HG03342 (cell line): ENCODE data around the gene BCDIN3D.

Source experiments
- ATAC-seq: cut with Tn5 transposase; IDR thresholded peaks from one replicate; pipeline ENCODE4 v1.9.1; 2021; ENCODE audit warnings: mild to moderate bottlenecking, moderate library complexity; ENCODE audit not compliant: unreplicated experiment

Gene BCDIN3D

DNA sequence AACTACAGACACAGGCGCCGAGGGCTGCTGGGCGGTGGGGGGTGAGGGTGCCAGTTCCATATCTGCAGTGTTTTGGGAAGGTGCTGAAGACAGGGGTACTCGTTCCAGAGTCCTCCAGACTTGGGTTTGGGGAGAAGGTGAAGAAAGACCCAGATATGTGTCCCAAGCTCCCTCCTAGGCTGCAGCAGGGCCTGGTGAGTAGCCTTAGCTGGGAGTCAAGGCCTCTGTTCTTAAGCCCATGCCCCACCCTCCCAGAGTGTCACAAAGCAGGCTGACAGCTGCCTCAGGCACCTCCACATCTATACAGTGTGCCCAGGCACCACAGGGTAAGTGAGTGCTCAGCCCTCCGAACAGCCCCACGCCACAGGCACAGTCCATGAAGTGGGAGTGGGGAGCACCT, 19.0 kb downstream of the BCDIN3D start:
- ATAC-seq = no peak

DNA sequence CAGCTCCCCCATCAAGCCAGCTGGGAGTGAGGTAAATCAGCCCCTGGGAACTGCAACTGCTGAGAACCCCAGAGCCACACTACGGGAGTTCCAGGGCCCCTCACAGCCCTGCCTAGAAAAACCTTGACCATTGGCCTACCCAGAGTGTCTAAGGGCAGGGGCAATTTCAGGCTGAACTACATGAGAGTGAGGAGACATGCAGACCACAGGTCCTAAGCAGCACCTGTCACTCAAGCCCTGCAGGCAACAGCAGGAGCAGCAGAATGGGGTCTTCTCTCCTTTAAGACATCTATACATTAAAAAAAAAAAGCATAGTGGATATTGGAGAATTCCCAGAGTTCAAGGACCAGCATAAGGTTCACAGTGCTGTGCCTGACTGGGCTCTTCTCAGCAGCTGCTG, 19.6 kb downstream of the BCDIN3D start:
- ATAC-seq = no peak

DNA sequence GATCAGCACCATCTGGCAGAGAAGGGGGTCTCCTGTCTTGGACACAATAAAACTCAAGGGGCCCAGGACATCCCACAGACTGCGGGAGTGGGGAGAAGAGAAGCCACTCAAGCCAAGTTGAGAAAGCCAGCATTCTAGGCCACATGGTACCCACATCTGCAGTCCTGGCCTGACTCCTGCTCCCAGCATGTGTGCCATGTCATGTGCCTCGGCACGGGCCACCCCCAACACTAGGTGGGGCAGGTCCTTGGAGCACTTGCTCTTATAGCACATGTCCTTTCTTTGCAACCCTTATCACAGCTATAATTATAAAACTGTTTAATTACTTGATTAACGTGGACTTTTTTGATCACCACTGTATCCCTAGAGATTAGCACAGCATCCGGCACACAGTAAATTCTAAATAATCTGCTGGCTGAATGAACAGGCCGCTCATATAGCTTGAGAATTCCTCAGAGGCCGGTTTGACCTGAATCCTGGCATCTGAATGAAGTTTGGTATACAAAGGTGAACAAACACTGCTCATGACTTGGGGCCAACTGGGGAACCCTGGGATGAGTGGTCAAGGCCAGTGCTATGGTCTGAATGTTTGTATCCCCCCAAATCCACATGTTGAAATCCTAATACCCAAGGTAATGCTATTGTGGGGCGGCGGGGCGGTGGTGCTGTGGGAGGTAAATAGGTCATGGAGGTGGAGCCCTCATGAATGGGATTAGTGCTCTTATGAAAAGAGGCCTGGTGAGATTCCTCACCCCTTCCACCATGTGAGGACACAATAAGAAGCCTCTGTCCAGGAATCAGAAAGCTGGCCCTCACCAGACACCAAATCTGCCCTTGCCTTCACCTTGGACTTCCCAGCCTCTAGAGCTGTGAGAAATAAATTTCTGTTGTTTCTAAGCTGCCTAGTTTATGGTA, 21.3 kb downstream of the BCDIN3D start:
- ATAC-seq = no peak

DNA sequence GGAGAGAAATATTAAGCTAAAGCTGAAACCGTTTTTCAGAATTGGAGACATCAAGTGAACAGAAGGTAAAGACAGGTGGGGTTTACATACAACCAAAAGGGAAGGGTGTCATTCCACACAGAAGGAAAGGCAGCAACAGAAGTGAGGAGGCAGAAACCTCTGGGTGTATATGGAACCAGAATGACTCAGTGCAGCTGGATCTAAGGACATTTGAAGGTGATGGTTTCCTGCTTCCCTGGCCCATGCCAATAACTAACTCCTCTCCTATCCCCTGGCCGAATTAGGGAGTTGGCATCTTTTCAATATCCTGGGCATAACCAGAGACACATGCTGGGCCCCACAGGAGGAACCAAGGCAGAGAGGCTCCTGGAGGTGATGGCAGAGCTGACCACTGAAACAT, 23.1 kb downstream of the BCDIN3D start:
- ATAC-seq = no peak

DNA sequence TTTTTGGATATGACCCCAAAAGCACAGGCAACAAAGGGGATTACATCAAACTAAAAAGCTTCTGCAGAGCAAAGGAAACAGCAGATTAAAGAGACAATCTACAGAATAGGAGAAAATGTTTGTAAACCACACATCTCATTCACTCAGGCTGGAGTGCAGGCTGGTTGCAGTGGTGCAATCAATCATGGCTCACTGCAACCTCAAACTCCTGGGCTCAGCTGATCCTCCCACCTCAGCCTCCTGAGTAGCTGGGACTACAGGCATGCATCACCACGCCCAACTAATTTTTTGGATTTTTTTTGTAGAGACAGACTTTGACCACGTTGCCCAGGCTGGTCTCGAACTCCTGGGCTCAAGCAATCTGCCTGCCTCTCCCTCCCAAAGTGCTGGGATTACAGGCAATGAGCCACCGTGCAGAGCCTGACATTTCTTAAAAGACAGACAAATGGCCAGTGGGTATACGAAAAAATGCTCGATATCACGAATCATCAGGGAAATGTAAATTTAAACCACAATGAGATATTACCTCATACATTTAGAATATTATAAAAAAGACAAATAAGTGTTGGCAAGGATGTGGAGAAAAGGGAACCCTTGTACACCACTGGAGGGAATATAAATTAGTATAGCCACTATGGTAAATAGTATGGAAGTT, 24.5 kb downstream of the BCDIN3D start:
- ATAC-seq = no peak

DNA sequence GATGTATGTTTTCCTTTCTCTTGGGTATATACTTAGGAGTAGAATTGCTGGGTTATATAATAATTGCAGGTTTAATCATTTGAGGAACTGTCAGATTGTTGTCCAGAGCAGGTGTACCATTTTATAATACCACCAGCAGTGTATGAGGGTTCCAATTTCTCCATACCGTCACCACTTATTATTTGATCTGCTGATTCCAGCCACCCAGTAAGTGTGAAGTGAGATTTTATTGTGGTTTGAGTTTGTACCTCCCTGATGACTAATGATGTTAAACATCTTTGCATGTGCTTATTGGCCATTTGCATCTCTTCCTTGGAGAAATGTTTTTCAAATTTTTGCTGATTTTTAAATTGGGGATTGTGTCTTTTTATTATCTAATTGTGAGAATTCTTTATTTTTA, 29.8 kb downstream of the BCDIN3D start:
- no peak for ATAC-seq

DNA sequence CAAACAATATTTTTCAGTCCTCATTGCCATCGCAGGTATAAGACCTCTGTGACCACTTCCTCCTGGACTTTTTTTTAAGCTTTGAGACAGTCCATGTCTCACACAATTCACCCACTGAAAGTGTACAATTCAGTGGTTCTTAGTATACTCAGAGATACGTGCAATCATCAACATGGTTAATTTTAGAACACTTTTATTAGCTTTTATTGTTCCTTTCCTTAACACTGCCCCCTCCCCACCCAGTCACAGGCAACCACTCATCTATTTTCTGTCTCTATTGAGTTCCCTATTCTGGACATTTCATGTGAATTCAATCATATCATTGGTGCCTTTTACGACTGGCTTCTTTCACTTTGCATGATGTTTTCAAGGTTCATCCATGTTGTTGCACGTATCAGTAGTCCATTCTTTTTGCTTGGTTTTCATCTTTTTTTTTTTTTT, 30.9 kb downstream of the BCDIN3D start:
- ATAC-seq = no peak

DNA sequence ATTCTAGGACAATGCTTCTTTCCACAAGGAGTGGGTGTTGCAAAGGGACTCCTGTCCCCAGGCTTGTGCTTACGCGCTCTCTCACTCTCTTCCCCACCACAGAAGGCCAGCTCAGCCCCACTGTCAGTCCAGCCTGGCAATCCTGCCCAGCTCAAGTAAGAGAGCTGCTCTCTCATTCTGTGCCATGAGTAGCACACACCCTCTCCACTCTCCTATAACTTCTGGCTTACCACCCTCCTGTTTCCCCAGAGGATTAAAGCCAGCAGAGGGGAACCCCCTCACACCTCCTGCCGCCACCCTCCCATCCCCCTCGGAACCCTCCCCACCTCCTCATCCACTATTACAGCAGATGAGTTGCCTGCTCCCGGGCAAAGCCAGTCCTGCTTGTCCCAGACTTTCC, 31.8 kb downstream of the BCDIN3D start:
- ATAC-seq = no peak

DNA sequence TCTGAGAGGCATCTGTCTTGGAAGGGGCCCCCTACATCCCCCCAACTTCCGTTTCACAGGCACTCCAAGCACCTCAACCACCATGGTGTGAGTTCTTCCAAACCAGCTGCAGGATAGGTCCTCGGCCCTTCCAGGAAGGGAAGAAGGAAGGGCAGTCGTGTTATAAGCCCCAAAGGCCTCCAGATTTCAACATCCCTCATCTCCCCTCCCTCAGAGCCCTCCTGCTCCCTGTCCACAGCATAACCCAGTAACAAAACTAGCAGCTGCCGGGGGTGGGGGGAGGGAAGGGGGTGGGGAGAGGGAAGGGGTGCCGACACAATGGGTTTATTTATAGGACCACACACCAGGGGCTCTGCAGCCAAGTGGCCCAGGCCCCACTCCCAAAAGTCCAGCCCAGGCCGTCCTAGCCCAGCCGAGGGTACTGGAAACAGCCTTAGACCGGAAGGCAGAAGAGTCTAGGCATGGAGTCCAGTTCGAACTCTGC, 33.0 kb downstream of the BCDIN3D start:
- no peak for ATAC-seq

DNA sequence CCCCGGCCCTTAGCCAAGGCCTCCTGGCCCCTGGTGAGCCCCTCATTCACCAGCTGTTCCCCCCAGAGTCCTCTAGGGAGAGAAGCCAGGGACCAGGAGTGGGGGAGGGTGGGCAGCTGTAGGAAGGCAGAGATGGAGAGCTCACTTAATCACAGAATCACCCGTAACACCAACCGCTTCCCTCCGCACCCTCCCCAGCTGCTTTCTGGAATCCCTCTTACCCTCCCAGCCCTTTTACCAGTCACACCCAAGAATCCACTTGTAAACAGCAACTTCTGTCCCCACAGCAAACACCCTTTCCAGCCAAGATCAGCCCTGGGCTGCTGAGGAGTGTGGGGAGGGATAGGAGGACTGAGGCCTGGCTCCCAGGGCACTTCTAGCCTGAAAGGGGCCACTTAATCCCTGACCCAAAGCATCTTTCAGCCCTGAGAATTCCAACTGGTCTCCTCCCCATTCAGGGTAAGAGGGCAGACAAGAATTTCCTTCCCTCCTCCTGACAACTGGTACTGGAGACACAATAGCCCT, 33.5 kb downstream of the BCDIN3D start:
- ATAC-seq = no peak

DNA sequence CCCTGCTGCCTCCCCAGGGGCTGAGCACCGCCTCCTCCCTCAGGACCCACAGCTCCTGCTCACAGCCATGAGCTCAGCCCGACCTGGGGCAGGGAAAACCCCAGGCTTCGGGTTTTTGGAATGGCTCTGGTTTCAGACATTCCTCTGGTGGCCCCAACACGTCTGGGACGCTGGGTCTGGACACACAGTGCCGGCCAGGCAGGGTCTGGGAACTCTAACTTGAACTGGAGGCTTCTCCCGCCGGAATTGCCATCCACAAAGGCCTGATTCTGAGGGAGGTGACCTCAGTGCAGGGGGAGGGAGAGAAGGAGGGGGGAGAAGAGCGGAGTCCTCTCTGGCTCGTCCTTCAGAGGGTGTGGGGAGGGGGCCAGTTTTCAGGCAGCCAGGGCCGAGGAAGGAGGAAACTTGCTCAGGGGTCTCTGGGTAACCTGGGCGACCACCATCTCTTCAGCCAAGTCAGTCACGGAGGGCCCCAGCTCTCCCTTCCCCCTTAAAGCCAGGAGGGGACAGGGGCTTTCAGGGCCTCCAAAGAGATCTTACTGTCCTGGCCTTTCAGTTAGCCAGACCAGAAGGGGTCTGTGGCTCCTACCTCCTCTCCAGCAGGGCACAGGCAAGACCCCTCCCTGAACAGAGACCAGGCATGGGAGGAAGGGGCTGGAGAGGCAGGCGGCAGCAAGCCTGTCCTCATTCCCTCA, 34.1 kb downstream of the BCDIN3D start:
- ATAC-seq = no peak

DNA sequence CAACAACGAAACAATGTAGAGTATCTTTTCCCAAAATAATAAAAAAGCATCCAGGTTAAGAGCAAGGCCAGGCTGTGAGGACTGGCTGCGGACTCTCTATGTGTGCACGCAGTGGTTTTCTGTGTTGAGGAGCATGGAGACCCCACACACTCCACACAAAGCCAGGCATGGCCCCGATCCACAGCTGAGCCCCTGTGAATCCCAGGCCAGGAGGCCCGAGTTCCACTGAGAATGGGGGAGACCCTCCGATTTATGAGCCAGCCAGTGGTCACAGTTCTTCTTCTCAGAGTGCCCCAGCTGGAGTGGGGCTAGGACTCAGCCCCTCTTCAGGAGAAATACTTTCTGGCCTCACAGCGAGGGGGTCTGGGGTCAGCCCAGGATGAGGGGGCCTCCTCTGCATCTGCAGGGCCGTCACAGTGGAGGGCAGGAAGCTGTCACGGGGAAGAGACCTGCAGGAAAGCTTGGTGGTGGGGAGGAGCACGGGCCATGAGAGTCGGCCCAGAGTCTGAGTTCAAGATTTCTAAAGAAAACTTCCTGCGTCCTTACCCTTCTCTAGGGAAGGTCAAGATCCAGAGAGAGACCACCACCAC, 34.8 kb downstream of the BCDIN3D start:
- no peak for ATAC-seq

DNA sequence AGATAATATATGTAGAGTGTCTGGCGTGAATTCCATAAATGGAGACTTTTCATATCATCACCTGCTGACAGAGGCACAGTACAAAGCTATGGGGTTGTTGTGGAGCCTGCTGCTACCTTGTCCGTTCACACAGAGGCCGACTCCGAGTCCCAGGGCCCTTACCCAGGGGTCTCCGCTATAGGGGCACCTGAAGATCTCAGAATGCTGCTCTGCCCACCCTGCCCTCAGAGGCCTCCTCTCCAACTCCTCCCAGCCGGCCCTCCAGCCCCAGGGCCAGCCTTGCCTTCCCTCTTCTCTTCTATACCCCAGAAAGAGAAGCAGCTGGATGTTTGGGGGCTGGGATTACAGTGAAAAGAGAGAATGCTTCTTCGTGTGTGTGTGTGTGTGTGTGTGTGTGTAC, 36.0 kb downstream of the BCDIN3D start:
- no peak for ATAC-seq

DNA sequence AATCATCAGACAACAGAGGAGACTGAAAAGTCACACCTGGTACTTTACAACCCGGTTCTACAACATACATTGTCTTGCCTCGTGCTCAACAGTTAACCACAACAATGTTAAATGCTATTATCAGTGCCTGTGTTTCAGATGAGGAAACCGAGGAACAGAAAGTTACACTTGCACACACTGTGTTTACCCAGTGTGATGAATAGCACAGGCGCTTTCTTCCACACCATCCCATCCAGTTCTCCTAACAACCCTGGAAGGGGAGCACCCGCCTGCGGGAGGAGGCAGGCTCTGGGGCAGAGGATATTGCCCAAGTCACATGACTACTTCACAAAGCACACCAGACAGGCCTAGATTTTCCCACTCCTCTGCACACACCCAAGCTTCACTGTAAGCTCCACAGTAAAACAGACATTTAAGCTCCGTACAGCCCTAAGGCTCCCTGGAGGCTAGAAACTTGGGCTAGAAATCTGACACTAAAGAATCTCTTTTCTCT, 36.5 kb downstream of the BCDIN3D start:
- no peak for ATAC-seq

DNA sequence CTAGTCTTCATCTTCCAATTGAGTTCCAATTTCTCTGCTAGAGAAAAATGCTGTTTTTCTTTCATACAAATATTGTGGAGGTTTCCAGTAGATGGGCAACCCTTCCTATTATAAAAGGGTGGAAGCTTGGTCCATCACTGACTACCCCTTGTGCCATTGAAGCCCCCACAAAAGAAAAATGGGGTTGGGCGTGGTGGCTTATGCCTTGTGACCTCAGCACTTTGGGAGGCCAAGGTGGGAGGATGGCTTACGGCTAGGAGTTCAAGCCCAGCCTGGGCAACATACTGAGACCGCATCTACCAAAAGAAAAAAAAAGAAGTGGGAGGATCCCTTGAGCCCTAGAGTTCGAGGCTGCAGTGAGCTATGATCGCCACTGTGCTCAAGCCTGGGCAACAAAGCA, 37.5 kb downstream of the BCDIN3D start:
- ATAC-seq = no peak

DNA sequence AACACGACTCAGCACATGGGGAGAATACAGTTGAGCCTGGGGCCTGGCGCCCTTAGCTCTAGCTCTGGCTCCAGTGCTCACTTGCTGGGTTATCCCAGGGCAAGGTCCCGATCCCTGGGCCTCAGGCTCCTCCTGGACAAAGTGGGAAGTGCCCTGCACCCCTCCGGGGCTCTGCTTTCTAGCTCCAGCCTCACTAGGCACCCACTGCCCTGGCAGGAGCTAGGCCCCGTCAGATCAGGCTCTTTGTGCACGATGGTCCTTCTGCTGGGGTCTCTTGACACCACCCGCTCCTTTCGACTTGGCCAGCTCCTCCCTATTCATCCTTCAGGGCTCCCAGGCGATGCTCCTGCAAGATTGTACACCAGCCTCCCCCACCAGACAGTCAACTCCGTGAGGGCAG, 38.1 kb downstream of the BCDIN3D start:
- no peak for ATAC-seq

DNA sequence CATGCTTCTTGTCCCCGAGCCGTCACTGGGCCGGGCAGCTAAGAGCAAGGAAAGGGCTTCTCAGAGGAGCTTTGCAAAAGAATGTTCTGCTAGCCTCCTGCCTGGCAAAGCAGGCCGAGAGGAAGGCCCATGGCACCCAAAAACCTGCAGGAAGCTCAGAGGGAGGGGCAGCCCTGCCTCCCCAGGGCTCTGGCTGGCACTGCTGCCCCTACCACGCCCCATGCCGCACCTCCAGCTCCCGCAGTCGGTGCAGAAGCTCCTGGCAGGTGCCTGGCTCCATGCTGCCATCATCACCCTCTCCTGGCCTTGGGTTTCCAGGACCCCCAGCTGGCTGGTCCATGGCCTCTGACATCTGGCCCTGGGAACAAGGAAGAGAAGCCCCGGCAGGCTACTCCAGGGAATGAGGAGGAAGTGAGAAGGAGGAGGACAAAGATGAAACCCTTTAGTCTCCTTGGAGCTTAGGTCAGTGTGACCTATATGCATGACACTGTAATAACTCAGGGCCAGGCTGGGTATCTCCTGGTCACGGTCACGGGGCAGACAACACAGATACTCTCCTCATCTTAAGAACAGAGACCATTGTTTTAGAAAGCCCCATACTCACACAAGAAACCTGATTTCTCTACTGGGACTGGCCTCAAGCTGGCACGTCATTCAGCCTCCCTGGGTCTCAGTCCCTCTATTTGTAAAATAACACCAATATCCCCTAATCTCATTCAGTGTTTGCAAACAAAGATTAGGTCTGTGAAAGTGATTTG, 39.0 kb downstream of the BCDIN3D start:
- no peak for ATAC-seq

DNA sequence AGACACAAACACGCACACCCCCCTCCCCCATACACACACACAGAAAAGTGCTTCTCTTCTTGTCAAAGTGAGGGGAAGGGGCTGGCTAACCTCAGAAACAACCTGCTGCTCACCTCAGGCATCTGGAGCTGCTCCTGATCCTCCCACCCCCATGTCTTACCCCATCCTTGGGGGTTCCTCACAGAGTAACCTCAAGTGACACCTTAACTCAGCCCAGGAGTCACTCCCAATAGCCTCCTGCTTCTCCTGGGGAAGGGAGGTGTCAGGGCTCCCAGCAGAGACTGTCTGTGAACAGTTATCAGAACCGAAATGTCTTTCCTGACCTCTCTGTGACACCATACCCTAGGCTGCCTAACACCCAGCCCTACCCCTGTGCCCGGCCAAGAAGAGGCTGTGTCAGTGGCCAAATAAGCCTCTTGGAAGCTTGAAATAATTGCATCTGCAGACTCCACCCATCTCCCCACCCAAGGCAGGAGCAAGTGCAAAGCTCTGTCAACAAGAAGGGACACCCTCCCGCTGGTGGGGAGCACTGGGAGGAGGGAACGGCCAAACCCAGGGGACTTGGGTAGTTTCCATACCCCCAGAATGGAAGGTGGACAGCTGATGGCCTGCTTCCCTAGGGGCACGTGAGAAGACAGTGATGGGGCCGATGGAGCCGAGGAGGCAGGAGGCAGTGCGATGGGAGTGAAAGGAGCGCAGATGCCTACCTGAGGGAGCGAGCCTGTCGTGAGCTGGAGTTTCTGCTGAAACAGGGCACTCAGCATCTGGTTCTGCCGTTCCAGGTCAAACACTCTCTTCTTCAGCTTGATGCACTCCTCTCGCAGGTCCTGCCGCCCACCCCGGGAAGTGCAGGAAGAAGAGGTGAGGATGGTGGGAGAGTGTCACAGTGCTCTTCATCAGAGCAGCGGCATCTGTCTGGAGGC, 41.5 kb downstream of the BCDIN3D start:
- no peak for ATAC-seq
